Neural cell (in vitro differentiated cells): ENCODE data around the gene PDE2A. TPM values are rescaled to one million over a fixed set of nuclear protein-coding genes. Genes with fewer than 3 reads are reported as not detected.

Experiments
- H2AFZ ChIP-seq: fragments of 200-600, 300-800 bp; sonication (generic), shearing (Covaris generic); 2 replicates; pipeline ENCODE4 v1.6.0; 2014; ENCODE audit warnings: low read depth, mild to moderate bottlenecking, antibody characterized with exemption, low read length, moderate library complexity
- H3F3A ChIP-seq: fragments of 200-600 bp; shearing (Covaris generic); 2 replicates; pipeline ENCODE4 v1.6.1; 2016; ENCODE audit warnings: mild to moderate bottlenecking, moderate library complexity, mixed read lengths, antibody characterized with exemption, low read length; ENCODE audit not compliant: insufficient read depth, poor library complexity, severe bottlenecking
- H3K27ac ChIP-seq: fragments of 200-600, 300-800 bp; sonication (generic), shearing (Covaris generic); 2 replicates; pipeline ENCODE4 v1.5.1; 2014; ENCODE audit warnings: mild to moderate bottlenecking, low read length, moderate library complexity
- H3K27me3 ChIP-seq: fragments of 300-800, 200-600 bp; sonication (generic), shearing (Covaris generic); 2 replicates; pipeline ENCODE4 v1.6.0; 2014; ENCODE audit warnings: mild to moderate bottlenecking, low read depth, low read length, moderate library complexity; ENCODE audit not compliant: insufficient read depth
- H3K36me3 ChIP-seq: fragments of 300-800, 200-600 bp; sonication (generic), shearing (Covaris generic); 2 replicates; pipeline ENCODE4 v1.5.1; 2014; ENCODE audit warnings: mild to moderate bottlenecking, antibody characterized with exemption, low read length, moderate library complexity; ENCODE audit not compliant: insufficient read depth
- H3K4me2 ChIP-seq: fragments of 300-800, 200-600 bp; sonication (generic), shearing (Covaris generic); 2 replicates; pipeline ENCODE4 v1.6.0; 2014; ENCODE audit warnings: mild to moderate bottlenecking, low read length
- H3K4me3 ChIP-seq: fragments of 300-800, 200-600 bp; sonication (generic), shearing (Covaris generic); 2 replicates; pipeline ENCODE4 v1.5.1; 2014; ENCODE audit warnings: mild to moderate bottlenecking, low read length, moderate library complexity
- H3K79me2 ChIP-seq: fragments of 200-600 bp; shearing (Covaris generic); replicated peaks from 2 replicates; pipeline ENCODE4 v1.6.0; 2014; ENCODE audit warnings: mild to moderate bottlenecking, low read length, moderate library complexity; ENCODE audit not compliant: insufficient read depth
- H3K9ac ChIP-seq: fragments of 300-800, 200-600 bp; sonication (generic), shearing (Covaris generic); 2 replicates; pipeline ENCODE4 v1.6.1; 2016; ENCODE audit warnings: mild to moderate bottlenecking, low read length, mixed read lengths
- H3K9me2 ChIP-seq: fragments of 200-600 bp; shearing (Covaris generic); 2 replicates; pipeline ENCODE4 v1.6.1; 2016; ENCODE audit warnings: mild to moderate bottlenecking, low read length, mixed read lengths; ENCODE audit not compliant: insufficient read depth
- H3K9me3 ChIP-seq: fragments of 200-600, 300-800 bp; sonication (generic), shearing (Covaris generic); 2 replicates; pipeline ENCODE4 v1.6.1; 2016; ENCODE audit warnings: mild to moderate bottlenecking, mixed run types, low read length, moderate library complexity, mixed read lengths
- H4K20me1 ChIP-seq: fragments of 200-600 bp; shearing (Covaris generic); 2 replicates; pipeline ENCODE4 v1.6.1; 2016; ENCODE audit warnings: mild to moderate bottlenecking, mixed run types; ENCODE audit not compliant: insufficient read depth
- EP300 ChIP-seq: fragments of 450-650 bp; conservative IDR thresholded peaks from 2 replicates; pipeline ENCODE4 v1.6.1; 2014; ENCODE audit warnings: antibody characterized with exemption, mild to moderate bottlenecking, moderate library complexity; ENCODE audit not compliant: poor library complexity, severe bottlenecking
- EZH2 ChIP-seq: fragments of 200-600, 300-800 bp; shearing (Covaris generic), sonication (generic); IDR thresholded peaks from 2 replicates; pipeline ENCODE4 v1.6.1; 2014; ENCODE audit warnings: antibody characterized with exemption, low read length, borderline replicate concordance, mild to moderate bottlenecking; ENCODE audit not compliant: insufficient read depth, poor library complexity, severe bottlenecking
- MXI1 ChIP-seq: fragments of 450-650 bp; conservative IDR thresholded peaks from 2 replicates; pipeline ENCODE4 v1.6.1; 2014; ENCODE audit warnings: antibody characterized with exemption, mild to moderate bottlenecking; ENCODE audit not compliant: poor library complexity, severe bottlenecking
- POLR2AphosphoS5 ChIP-seq: IDR thresholded peaks from 2 replicates; pipeline ENCODE4 v1.6.1; 2012
- RAD21 ChIP-seq: fragments of 450-650 bp; conservative IDR thresholded peaks from 2 replicates; pipeline ENCODE4 v1.6.1; 2014; ENCODE audit warnings: antibody characterized with exemption, mild to moderate bottlenecking, moderate library complexity
- SMC3 ChIP-seq: fragments of 450-650 bp; conservative IDR thresholded peaks from 2 replicates; pipeline ENCODE4 v1.6.1; 2014; ENCODE audit warnings: antibody characterized with exemption, mild to moderate bottlenecking, moderate library complexity; ENCODE audit not compliant: poor library complexity
- TAF1 ChIP-seq: IDR thresholded peaks from 2 replicates; pipeline ENCODE4 v1.6.1; 2012; ENCODE audit warnings: low read depth
- polyA plus RNA-seq: library from polyadenylated mRNA; depleted of rRNA; stranded (reverse); fragments of >200 nt; gene quantifications from 2 replicates; pipeline ENCODE4 v1.2.3, GENCODE V29; 2014
- TF ChIP-seq, protein P1 (sequence below): IDR thresholded peaks from 2 replicates; pipeline ENCODE4 v1.6.1; 2012; ENCODE audit warnings: borderline replicate concordance
- TF ChIP-seq, protein P2 (sequence below): fragments of 450-650 bp; IDR thresholded peaks from 2 replicates; pipeline ENCODE4 v1.5.1; 2014; ENCODE audit warnings: antibody characterized with exemption, mild to moderate bottlenecking, moderate library complexity; ENCODE audit not compliant: poor library complexity, severe bottlenecking

PDE2A gene
- polyA plus RNA-seq, 1 donor from 2014 or later = 11.6 TPM

DNA sequence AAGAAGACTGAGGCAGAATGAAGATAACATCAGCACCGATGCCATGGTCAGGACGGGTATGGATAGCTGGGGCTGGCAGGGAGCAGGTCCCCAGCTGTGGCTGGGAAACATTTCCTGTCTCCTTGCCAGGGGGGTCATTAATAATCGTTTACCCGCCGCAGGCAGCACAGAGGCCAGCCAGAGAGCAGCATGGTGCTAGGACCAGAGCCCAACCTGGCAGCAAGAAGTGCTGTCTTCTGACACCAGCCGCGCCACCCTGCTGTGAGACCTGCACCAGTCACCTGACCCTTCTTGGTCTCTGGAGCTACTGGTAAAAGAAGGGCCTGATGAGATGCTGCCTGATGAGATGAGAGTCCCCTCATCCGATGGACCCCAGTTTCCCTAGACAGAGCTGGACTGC is 36.3 kb downstream of the PDE2A start:
- no peaks in the 10 kb centered on the region for H3K79me2 ChIP-seq
- no peak overlapping the region for H3K4me3 ChIP-seq
- H3K27me3 ChIP-seq = peaks cover 25% of the 10 kb centered on the region
- H4K20me1 ChIP-seq = no peaks in the 10 kb centered on the region
- no peak overlapping the region for H2AFZ ChIP-seq
- no peak for TF ChIP-seq EP300
- TF ChIP-seq SMC3 = no peak
- TF ChIP-seq, protein P1, sequence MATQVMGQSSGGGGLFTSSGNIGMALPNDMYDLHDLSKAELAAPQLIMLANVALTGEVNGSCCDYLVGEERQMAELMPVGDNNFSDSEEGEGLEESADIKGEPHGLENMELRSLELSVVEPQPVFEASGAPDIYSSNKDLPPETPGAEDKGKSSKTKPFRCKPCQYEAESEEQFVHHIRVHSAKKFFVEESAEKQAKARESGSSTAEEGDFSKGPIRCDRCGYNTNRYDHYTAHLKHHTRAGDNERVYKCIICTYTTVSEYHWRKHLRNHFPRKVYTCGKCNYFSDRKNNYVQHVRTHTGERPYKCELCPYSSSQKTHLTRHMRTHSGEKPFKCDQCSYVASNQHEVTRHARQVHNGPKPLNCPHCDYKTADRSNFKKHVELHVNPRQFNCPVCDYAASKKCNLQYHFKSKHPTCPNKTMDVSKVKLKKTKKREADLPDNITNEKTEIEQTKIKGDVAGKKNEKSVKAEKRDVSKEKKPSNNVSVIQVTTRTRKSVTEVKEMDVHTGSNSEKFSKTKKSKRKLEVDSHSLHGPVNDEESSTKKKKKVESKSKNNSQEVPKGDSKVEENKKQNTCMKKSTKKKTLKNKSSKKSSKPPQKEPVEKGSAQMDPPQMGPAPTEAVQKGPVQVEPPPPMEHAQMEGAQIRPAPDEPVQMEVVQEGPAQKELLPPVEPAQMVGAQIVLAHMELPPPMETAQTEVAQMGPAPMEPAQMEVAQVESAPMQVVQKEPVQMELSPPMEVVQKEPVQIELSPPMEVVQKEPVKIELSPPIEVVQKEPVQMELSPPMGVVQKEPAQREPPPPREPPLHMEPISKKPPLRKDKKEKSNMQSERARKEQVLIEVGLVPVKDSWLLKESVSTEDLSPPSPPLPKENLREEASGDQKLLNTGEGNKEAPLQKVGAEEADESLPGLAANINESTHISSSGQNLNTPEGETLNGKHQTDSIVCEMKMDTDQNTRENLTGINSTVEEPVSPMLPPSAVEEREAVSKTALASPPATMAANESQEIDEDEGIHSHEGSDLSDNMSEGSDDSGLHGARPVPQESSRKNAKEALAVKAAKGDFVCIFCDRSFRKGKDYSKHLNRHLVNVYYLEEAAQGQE = no peak
- TF ChIP-seq, protein P2, sequence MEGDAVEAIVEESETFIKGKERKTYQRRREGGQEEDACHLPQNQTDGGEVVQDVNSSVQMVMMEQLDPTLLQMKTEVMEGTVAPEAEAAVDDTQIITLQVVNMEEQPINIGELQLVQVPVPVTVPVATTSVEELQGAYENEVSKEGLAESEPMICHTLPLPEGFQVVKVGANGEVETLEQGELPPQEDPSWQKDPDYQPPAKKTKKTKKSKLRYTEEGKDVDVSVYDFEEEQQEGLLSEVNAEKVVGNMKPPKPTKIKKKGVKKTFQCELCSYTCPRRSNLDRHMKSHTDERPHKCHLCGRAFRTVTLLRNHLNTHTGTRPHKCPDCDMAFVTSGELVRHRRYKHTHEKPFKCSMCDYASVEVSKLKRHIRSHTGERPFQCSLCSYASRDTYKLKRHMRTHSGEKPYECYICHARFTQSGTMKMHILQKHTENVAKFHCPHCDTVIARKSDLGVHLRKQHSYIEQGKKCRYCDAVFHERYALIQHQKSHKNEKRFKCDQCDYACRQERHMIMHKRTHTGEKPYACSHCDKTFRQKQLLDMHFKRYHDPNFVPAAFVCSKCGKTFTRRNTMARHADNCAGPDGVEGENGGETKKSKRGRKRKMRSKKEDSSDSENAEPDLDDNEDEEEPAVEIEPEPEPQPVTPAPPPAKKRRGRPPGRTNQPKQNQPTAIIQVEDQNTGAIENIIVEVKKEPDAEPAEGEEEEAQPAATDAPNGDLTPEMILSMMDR = no peak
- TF ChIP-seq RAD21 = no peak
- H3K9me3 ChIP-seq = no peaks in the 10 kb centered on the region
- H3K36me3 ChIP-seq = no peaks in the 10 kb centered on the region
- H3K9me2 ChIP-seq = no peaks in the 10 kb centered on the region
- no peak overlapping the region for H3K9ac ChIP-seq
- no peaks in the 10 kb centered on the region for H3F3A ChIP-seq
- no peak overlapping the region for H3K27ac ChIP-seq
- H3K4me2 ChIP-seq = no peak overlapping the region

DNA sequence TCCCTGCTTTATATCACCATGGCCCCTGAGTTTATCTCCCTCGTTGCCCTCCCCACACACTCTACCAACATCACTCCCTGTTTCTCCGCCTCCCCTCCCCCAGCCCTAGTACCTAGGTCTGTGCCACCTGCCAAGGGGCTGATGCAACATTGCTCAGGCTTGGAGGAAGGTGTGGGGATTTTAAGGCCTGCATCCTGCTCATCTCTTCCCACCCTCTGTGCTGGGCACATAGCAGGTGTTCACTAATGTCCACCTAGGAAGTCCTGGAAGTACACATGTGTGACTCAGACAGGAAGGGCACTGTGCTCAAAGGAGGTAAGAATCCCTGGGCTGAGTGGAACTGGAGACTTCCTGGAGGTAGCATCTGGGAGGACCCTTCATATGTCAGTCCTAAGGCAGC is 37.0 kb downstream of the PDE2A start:
- Histone ChIP-seq H2AFZ (no peak overlapping the region), H3K4me2 (no peak overlapping the region), H3F3A (no peaks in the 10 kb centered on the region), H3K36me3 (no peaks in the 10 kb centered on the region), H4K20me1 (no peaks in the 10 kb centered on the region), H3K4me3 (no peak overlapping the region), H3K27me3 (peaks cover 19% of the 10 kb centered on the region), H3K9me2 (no peaks in the 10 kb centered on the region), H3K79me2 (no peaks in the 10 kb centered on the region), H3K27ac (no peak overlapping the region), H3K9me3 (no peaks in the 10 kb centered on the region), H3K9ac (no peak overlapping the region)
- no peak for TF ChIP-seq EP300

DNA sequence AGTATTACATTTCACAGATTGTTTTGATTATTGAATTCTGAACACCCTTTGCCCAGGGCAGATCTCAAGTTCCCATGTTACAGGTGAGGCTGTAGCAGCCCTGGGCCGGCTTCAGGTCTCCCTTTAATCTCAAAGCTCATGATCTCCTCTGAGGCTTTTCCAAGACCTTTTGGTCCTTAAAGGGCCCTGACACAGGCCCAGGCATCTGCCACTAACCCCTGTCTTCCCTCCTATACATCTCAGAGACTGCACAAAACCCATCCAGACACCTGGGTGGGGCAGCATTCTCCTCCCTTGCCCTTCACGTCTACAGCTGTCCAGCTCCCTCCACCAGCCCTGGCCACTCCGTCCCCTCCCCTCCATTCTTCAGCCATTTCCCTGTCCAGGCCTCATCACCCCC is 37.8 kb downstream of the PDE2A start:
- Histone ChIP-seq H3K79me2 (no peaks in the 10 kb centered on the region), H3K9me2 (no peaks in the 10 kb centered on the region), H3K27ac (no peak overlapping the region), H3K27me3 (peaks cover 11% of the 10 kb centered on the region), H3K9ac (no peak overlapping the region), H3F3A (no peaks in the 10 kb centered on the region), H3K4me2 (no peak overlapping the region), H3K36me3 (no peaks in the 10 kb centered on the region), H4K20me1 (no peaks in the 10 kb centered on the region), H3K4me3 (no peak overlapping the region), H3K9me3 (no peaks in the 10 kb centered on the region), H2AFZ (no peak overlapping the region)
- TF ChIP-seq EP300 = no peak
- TF ChIP-seq SMC3 = no peak
- no peak for TF ChIP-seq EZH2
- TF ChIP-seq, protein P2 = no peak
- TF ChIP-seq, protein P1 = no peak
- TF ChIP-seq TAF1 = no peak
- TF ChIP-seq MXI1 = no peak
- no peak for TF ChIP-seq POLR2AphosphoS5
- no peak for TF ChIP-seq RAD21
